ENCODE measurements around the gene SLC38A10. TPM values are rescaled to one million over a fixed set of nuclear protein-coding genes. Genes with fewer than 3 reads are reported as not detected.

Gene SLC38A10
- polyA plus RNA-seq, 3 donors, result 53.7 to 86.1 (median 67.0) TPM

- DNase-seq (ENCODE audit: extremely low read depth in 1 of 11, low read depth in 9 of 11, low spot score in 4 of 11), result no peak
Observed at GRCh38 chr17:81251094-81251708, 43.9 kb downstream of the SLC38A10 start.

- DNase-seq (ENCODE audit: extremely low read depth in 1 of 11, low read depth in 9 of 11, low spot score in 4 of 11), result no peak
Observed at GRCh38 chr17:81250286-81251093, 44.6 kb downstream of the SLC38A10 start.

DNA sequence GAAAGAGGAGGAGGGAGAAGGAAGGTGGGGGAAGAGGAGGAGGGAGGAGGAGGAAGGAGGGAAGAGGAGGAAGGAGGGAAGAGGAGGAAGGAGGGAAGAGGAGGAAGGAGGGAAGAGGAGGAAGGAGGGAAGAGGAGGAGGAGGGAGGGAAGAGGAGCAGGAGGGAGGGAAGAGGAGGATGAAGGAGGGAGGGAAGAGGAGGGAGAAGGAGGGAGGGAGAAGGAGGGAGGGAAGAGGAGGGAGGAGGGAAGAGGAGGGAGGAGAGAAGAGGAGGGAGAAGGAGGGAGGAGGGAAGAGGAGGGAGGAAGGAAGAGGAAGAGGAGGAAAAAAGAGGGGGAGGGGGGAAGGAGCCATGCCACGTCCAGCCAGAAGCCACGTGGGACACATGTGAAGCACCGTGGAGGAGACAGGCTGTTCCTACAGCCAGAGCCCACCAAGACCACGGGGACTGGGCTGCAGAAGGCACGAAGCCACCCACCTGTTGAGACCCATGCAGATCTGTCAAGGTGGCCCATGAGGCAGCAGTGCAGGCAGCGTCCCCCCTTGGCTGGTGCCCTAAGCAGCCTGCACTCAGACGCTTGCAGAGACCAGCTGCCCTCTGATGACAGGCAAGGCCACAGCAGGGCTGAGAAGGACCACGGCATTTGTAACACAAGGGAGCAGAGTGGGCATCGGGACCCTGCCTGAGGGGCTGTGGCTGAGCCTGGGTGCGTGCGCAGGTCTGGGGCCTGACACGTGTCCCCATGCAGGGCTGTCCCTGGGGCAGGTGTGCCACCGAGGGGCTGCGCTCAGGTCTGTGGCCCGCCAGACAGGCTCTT lies 45.7 kb downstream of the SLC38A10 start:
- DNase-seq (ENCODE audit: extremely low read depth in 1 of 11, low read depth in 9 of 11, low spot score in 4 of 11), result no peak

DNA sequence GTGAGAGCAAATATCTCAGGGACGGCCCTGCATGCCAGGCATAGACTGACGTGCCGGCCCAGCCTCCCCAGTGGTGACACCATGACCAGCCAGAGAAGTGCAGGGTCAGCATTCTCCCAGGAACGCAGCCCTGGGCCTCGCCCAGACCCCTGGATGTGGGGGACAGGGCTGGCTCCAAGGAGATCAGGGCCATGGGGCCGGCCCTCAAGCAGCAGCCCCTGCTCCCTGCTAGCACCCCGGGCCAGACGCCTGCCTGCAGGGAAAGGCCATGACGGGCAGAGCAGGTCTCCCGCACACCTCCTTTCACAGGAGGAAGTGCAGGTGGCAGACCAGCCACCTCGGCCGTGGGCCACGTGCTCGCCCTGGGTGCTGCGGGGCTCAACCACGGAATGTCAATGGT lies 46.5 kb downstream of the SLC38A10 start:
- no peak for DNase-seq (ENCODE audit: extremely low read depth in 1 of 11, low read depth in 9 of 11, low spot score in 4 of 11)

DNA sequence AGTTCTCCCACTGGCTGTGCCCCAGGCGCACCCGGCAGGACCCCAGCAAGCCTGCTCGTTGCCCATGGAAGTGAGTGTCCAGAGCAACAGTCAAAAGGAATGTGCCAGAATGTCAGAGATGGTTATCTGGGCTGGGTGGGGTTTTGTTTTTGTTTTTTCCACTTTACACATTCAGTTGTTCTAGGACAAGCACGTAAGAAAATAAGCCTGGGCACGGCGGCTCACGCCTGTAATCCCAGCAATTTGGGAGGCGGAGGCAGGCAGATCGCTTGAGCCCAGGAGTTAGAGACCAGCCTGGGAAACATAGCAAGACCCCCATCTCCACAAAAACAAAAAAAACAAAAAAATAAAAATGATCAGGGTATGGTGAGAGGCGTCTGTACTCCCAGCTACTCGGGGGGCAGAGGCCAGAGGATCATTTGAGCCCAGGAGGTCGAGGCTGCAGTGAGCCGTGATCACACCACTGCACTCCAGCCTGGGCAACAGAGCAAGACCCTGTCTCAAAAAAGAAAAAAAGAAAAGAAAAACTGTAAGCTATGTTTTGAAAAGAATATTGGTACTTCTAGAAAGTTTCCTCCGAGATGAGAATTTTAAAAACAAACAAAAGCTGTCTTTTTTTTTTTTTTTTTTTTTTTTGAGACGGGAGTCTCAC lies 47.6 kb downstream of the SLC38A10 start:
- DNase-seq (ENCODE audit: extremely low read depth in 1 of 11, low read depth in 9 of 11, low spot score in 4 of 11), result no peak

DNA sequence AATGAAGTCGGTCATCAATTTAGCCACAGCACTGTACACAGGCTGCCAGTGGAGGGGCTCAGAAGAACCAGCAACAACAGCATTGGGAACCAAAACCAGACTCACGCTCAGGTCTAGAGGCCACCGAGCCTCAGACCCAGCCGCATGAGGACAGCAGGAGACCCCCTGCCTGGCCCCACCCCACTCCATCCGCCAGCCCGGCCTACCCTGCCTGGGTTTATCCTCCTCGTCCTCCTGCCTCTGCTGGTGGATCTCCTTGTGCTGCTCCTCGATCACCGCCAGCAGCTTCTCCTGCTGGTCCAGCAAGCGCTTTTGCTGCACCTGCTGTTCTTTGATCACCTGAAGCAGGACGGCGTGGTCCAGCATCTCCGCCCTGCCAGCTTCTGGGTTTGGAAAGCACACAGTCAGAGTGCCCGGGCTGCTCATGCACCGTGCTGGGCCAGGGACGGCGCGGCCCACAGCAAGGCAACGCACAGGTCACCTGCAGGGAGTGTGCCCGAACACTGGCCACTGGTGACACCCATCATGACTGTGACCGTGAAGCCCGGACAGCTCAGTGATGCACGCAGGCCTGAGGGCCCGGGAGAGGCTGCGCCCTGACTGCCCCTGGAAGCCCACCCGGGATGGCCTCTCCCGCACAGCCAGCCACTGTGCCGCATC lies 48.3 kb downstream of the SLC38A10 start:
- DNase-seq (ENCODE audit: extremely low read depth in 1 of 11, low read depth in 9 of 11, low spot score in 4 of 11), result no peak

- DNase-seq (ENCODE audit: extremely low read depth in 1 of 11, low read depth in 9 of 11, low spot score in 4 of 11), result no peak
Observed at GRCh38 chr17:81246343-81246670, 48.8 kb downstream of the SLC38A10 start.

DNA sequence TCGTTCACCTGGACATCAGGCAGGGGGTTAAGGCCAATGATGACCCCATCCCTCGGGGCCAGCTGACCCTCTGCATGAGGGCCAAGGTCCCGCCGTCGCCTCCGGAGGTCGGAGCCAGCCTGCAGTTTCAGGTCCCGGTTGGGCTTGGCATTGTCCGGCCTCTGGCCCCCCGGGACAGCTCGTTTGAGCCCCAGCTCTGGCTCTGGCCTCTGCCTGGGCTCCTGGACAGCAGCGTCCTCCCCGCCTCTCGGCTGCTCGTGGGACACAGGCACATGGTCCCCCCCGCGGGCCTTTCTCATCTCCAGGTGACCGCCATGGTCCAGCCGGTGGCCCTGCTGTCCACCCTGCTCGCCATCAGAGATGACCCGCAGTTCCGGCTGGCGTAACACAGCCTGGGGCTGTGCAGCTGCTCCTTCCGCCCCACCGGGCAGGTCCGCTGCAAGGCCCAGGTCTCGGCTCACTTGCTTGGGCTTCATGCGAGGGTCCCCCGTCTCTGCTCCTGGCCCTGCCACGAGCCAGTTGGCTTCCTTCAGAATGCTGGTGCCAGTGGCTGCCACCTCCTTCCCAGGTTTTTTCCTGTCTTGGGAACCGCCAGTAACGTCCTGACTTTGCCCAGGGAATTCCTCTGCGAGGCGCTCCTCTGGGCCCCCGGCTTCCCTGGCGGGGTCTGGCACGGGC lies 49.3 kb downstream of the SLC38A10 start:
- DNase-seq (ENCODE audit: extremely low read depth in 1 of 11, low read depth in 9 of 11, low spot score in 4 of 11), result no peak

GRCh38 chr17:81245024-81245664 lies 50.0 kb downstream of the SLC38A10 start:
- DNase-seq (ENCODE audit: extremely low read depth in 1 of 11, low read depth in 9 of 11, low spot score in 4 of 11), result no peak

- DNase-seq (ENCODE audit: extremely low read depth in 1 of 11, low read depth in 9 of 11, low spot score in 4 of 11), result no peak
Observed at GRCh38 chr17:81244358-81245023, 50.6 kb downstream of the SLC38A10 start.

DNA sequence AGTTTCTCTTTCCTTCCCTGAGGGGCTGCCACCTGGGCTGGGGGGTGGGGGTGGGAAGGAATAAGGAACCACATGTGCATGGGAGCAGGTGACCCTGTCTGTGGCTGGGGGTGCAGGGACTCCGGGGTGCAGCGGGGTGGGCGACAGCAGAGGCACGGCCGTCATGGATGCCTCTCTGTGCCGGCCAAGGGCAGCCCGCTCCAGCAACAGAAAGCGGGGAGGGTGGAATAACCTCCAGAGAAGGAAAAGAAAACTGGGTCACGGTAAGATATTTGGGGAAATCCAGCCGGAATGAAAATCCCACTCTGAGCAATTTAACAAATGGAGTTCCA lies 51.8 kb downstream of the SLC38A10 start:
- no peak for DNase-seq (ENCODE audit: extremely low read depth in 1 of 11, low read depth in 9 of 11, low spot score in 4 of 11)

GRCh38 chr17:81242421-81243332 lies 52.4 kb downstream of the SLC38A10 start:
- DNase-seq (ENCODE audit: extremely low read depth in 1 of 11, low read depth in 9 of 11, low spot score in 4 of 11), result no peak

DNA sequence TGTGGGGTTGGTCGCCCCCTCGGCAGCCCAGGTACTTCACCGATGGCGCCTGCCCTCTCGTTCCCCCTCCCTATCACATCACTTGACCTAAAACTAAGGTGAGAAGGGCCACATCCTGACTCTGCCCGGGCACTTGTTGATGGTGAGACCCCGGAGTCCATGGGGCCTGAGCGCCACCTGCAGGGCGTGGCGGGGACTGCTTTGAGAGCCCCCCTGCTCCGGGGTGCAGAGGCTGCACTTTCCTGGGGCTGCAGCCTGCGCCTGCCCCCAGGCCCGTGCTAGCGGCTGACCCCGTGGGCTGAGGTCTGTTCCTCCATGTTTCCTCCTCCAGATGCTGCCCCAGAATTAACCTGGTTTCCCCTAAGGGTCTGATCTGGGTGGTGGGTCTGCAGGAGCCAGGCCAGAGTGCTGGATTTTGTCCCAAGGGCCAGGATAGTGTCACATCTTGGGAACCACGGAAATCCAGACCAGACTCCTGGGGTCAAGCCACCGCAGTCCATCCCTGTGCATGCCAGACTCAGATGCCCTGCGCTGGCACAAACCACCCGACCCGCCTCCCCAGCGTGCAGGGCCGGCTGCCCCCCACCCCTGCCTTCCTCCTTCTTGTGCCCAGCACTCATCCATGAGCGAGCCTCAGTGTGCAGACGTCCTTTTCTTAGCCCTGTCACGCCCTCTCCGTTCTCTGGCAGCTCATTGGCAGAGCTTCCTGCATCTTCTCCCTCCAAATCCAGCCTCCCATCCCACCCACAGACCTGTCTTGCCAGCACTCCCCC lies 53.3 kb downstream of the SLC38A10 start:
- DNase-seq (ENCODE audit: extremely low read depth in 1 of 11, low read depth in 9 of 11, low spot score in 4 of 11), result no peak

- no peak for DNase-seq (ENCODE audit: extremely low read depth in 1 of 11, low read depth in 9 of 11, low spot score in 4 of 11)
Observed at GRCh38 chr17:81241203-81241602, 53.9 kb downstream of the SLC38A10 start.

DNA sequence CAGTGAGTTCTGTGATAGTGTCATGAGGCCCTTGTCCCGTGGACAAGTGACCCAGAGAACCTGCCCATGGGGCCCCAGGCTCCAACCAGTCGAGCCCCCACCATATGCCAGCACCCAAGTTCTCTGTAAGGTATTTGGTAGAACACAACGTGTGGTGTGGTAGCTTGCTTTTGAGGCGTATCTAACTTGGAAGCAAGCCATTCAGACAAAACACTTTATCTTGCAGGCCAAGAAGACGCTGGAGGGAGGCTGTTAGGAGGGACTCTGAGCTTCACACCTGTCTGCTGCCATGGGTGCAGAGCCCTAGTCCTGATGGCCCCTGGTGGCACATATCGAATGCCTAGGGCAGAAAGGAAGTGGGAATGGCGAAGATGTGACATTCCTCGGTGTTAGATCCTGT lies 54.3 kb downstream of the SLC38A10 start:
- no peak for DNase-seq (ENCODE audit: extremely low read depth in 1 of 11, low read depth in 9 of 11, low spot score in 4 of 11)

All from renal cortex interstitium (tissue), 11 donors.